Hepatocyte (in vitro differentiated cells): ENCODE data around the gene SOX6. TPM values are rescaled to one million over a fixed set of nuclear protein-coding genes. Genes with fewer than 3 reads are reported as not detected.
"Not testable (repeated sequence)": the region's sequence is repeated elsewhere in the genome, so short reads cannot be mapped to it uniquely, and the experiment has no call there.

ENCODE experiments used
- DNase-seq: peaks from one replicate; pipeline ENCODE4 v3.0.0-alpha.2; 2016; ENCODE audit warnings: low spot score
- H2AFZ ChIP-seq: fragments of 200-600 bp; sonication (generic); 2 replicates; pipeline ENCODE4 v1.6.0; 2016; ENCODE audit warnings: antibody characterized with exemption, mild to moderate bottlenecking
- H3K27ac ChIP-seq: fragments of 200-600 bp; sonication (generic); 2 replicates; pipeline ENCODE4 v1.5.1; 2016; ENCODE audit warnings: mild to moderate bottlenecking
- H3K27me3 ChIP-seq: fragments of 200-600 bp; sonication (generic); 2 replicates; pipeline ENCODE4 v1.6.1; 2016
- H3K36me3 ChIP-seq: fragments of 200-600 bp; sonication (generic); replicated peaks from 2 replicates; pipeline ENCODE4 v1.5.1; 2016; ENCODE audit warnings: low read depth; ENCODE audit not compliant: insufficient read depth
- H3K4me1 ChIP-seq: fragments of 200-600 bp; sonication (generic); 2 replicates; pipeline ENCODE4 v1.5.1; 2016; ENCODE audit warnings: mild to moderate bottlenecking, moderate library complexity; ENCODE audit not compliant: insufficient read depth
- H3K4me2 ChIP-seq: fragments of 200-600 bp; sonication (generic); 2 replicates; pipeline ENCODE4 v1.6.0; 2016
- H3K4me3 ChIP-seq: fragments of 200-600 bp; sonication (generic); 2 replicates; pipeline ENCODE4 v1.5.1; 2016; ENCODE audit warnings: mild to moderate bottlenecking
- H3K79me2 ChIP-seq: fragments of 200-600 bp; sonication (generic); 2 replicates; pipeline ENCODE4 v1.6.0; 2017; ENCODE audit warnings: mild to moderate bottlenecking
- H3K9me2 ChIP-seq: fragments of 200-600 bp; sonication (generic); replicated peaks from 2 replicates; pipeline ENCODE4 v1.6.0; 2017; ENCODE audit warnings: mild to moderate bottlenecking; ENCODE audit not compliant: insufficient read depth
- H3K9me3 ChIP-seq: fragments of 200-600 bp; sonication (generic); 2 replicates; pipeline ENCODE4 v1.5.1; 2016; ENCODE audit warnings: low read depth, mild to moderate bottlenecking
- H4K20me1 ChIP-seq: fragments of 200-600 bp; sonication (generic); 2 replicates; pipeline ENCODE4 v1.6.0; 2016; ENCODE audit warnings: mild to moderate bottlenecking; ENCODE audit not compliant: insufficient read depth, poor library complexity, severe bottlenecking
- EZH2 ChIP-seq: fragments of 200-600 bp; sonication (generic); IDR thresholded peaks from 2 replicates; pipeline ENCODE4 v1.6.1; 2016; ENCODE audit warnings: antibody characterized with exemption, mild to moderate bottlenecking, borderline replicate concordance
- EZH2phosphoT487 ChIP-seq: fragments of 200-600 bp; sonication (generic); IDR thresholded peaks from one replicate; pipeline ENCODE4 v1.6.1; 2018; ENCODE audit warnings: antibody characterized with exemption, mild to moderate bottlenecking, low read depth, moderate library complexity; ENCODE audit not compliant: unreplicated experiment, severe bottlenecking
- WGBS: methylation state at CpG from one replicate; pipeline ENCODE4 v1.1.6; 2016; ENCODE audit warnings: low lambda C conversion rate; ENCODE audit errors: missing lambda C conversion rate; 5-methylcytosine and 5-hydroxymethylcytosine counted together
- polyA plus RNA-seq: library from polyadenylated mRNA; unstranded; fragments of >200 nt; fragmentation: Nextera tagmentation; extraction: Ambion mirVana; gene quantifications from 2 replicates; pipeline ENCODE4 v1.2.1, GENCODE V29; 2016
- total RNA-seq: library from RNA; depleted of rRNA; stranded (reverse); fragments of >200 nt; gene quantifications from 2 replicates; pipeline ENCODE4 v1.2.3, GENCODE V29; 2014
- TF ChIP-seq, protein P1 (sequence below): fragments of 200-600 bp; sonication (generic); IDR thresholded peaks from 2 replicates; pipeline ENCODE4 v1.5.1; 2016; ENCODE audit warnings: antibody characterized with exemption, mild to moderate bottlenecking; ENCODE audit not compliant: poor library complexity

Gene SOX6
- total and polyA plus RNA-seq, 2 experiments from 2014 or later: 23.2 to 75.7 TPM

- H2AFZ ChIP-seq: no peak overlapping the region
- 67% methylated on average over 1 of the region's 1 CpG for WGBS
- H3K4me1 ChIP-seq: peaks cover 10% of the 10 kb centered on the region
- TF ChIP-seq, protein P1, sequence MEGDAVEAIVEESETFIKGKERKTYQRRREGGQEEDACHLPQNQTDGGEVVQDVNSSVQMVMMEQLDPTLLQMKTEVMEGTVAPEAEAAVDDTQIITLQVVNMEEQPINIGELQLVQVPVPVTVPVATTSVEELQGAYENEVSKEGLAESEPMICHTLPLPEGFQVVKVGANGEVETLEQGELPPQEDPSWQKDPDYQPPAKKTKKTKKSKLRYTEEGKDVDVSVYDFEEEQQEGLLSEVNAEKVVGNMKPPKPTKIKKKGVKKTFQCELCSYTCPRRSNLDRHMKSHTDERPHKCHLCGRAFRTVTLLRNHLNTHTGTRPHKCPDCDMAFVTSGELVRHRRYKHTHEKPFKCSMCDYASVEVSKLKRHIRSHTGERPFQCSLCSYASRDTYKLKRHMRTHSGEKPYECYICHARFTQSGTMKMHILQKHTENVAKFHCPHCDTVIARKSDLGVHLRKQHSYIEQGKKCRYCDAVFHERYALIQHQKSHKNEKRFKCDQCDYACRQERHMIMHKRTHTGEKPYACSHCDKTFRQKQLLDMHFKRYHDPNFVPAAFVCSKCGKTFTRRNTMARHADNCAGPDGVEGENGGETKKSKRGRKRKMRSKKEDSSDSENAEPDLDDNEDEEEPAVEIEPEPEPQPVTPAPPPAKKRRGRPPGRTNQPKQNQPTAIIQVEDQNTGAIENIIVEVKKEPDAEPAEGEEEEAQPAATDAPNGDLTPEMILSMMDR: no peak
- TF ChIP-seq EZH2 (no peak), EZH2phosphoT487 (no peak)
- H3K36me3 ChIP-seq: no peaks in the 10 kb centered on the region
- H3K4me3 ChIP-seq: peak overlapping the region; percentile 22
- H3K79me2 ChIP-seq: peaks cover 53% of the 10 kb centered on the region
- H4K20me1 ChIP-seq: no peaks in the 10 kb centered on the region
- peak overlapping the region; percentile 29 for H3K27ac ChIP-seq
- H3K9me2 ChIP-seq: no peaks in the 10 kb centered on the region
- no peak for DNase-seq
- no peaks in the 10 kb centered on the region for H3K27me3 ChIP-seq
- no peaks in the 10 kb centered on the region for H3K9me3 ChIP-seq
- H3K4me2 ChIP-seq: peak overlapping the region; percentile 64
Measured at GRCh38 chr11:16395601-16396000, 39.3 kb upstream of the SOX6 start.

GRCh38 chr11:16394947-16395346 lies 38.6 kb upstream of the SOX6 start:
- no peak for DNase-seq
- Histone ChIP-seq H3K4me3 (peak overlapping the region; percentile 4), H4K20me1 (no peaks in the 10 kb centered on the region), H3K36me3 (no peaks in the 10 kb centered on the region), H3K4me2 (peak overlapping the region; percentile 64), H3K79me2 (peaks cover 55% of the 10 kb centered on the region), H3K9me3 (no peaks in the 10 kb centered on the region), H2AFZ (no peak overlapping the region), H3K9me2 (no peaks in the 10 kb centered on the region), H3K27me3 (no peaks in the 10 kb centered on the region), H3K27ac (no peak overlapping the region), H3K4me1 (peaks cover 10% of the 10 kb centered on the region)
- WGBS: 63% methylated on average over 4 of the region's 4 CpGs
- TF ChIP-seq, protein P1: no peak
- no peak for TF ChIP-seq EZH2
- TF ChIP-seq EZH2phosphoT487: no peak

- Histone ChIP-seq H2AFZ (no peak overlapping the region), H3K36me3 (no peaks in the 10 kb centered on the region), H3K9me2 (no peaks in the 10 kb centered on the region), H3K4me1 (peaks cover 10% of the 10 kb centered on the region), H3K27me3 (no peaks in the 10 kb centered on the region), H3K9me3 (no peaks in the 10 kb centered on the region), H3K4me2 (peak overlapping the region; percentile 64), H3K27ac (no peak overlapping the region), H4K20me1 (no peaks in the 10 kb centered on the region), H3K79me2 (peaks cover 64% of the 10 kb centered on the region), H3K4me3 (no peak overlapping the region)
- TF ChIP-seq, protein P1: no peak
- TF ChIP-seq EZH2phosphoT487: no peak
- no peak for TF ChIP-seq EZH2
- DNase-seq: no peak
Measured at GRCh38 chr11:16393340-16393739, 37.0 kb upstream of the SOX6 start.

DNA sequence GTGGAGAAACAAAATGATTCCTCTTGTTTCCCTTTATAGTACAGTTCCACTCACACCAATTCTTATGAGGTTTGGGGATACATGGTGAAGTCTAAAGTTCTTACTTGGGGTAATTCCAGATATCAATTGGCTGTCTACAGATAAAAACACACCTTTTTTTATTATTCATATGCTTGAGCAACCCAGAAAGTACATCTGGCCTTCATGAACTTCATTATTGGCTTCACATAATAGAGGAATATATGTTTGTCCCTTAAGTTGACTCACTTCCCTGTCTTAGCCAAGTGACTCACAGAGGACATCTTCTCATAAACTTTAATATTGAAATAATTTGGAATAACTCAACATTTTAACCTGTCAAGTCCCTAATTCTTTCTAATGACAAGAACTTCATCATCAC lies 36.3 kb upstream of the SOX6 start:
- TF ChIP-seq EZH2phosphoT487: no peak
- TF ChIP-seq, protein P1: no peak
- TF ChIP-seq EZH2: no peak
- Histone ChIP-seq H3K9me3 (no peaks in the 10 kb centered on the region), H3K4me1 (peaks cover 4% of the 10 kb centered on the region), H3K9me2 (no peaks in the 10 kb centered on the region), H3K4me3 (no peak overlapping the region), H3K27ac (no peak overlapping the region), H3K27me3 (no peaks in the 10 kb centered on the region), H4K20me1 (no peaks in the 10 kb centered on the region), H3K79me2 (peaks cover 70% of the 10 kb centered on the region), H3K4me2 (no peak overlapping the region), H3K36me3 (no peaks in the 10 kb centered on the region), H2AFZ (no peak overlapping the region)
- DNase-seq: no peak

GRCh38 chr11:16390826-16391225 lies 34.5 kb upstream of the SOX6 start:
- not testable (repeated sequence) for DNase-seq, H3K27me3 ChIP-seq, H3K4me1 ChIP-seq, H2AFZ ChIP-seq, H3K27ac ChIP-seq, H3K36me3 ChIP-seq, H3K9me2 ChIP-seq, H3K4me3 ChIP-seq, H4K20me1 ChIP-seq, H3K9me3 ChIP-seq, H3K4me2 ChIP-seq
- 86% methylated on average over 2 of the region's 2 CpGs for WGBS
- H3K79me2 ChIP-seq: peaks cover 66% of the 10 kb centered on the region
